OCI-LY1 (cell line): Measurements from ENCODE around the gene SPOCD1.

ENCODE experiments used
- CTCF ChIP-seq: fragments of 200-600 bp; sonication (generic), shearing (Covaris generic); IDR thresholded peaks from 2 replicates; pipeline ENCODE4 v1.5.1; 2017; ENCODE audit warnings: mild to moderate bottlenecking, antibody characterized with exemption, low read length, moderate library complexity, mixed read lengths
- EZH2 ChIP-seq: fragments of 200-600 bp; sonication (generic), shearing (Covaris generic); IDR thresholded peaks from 2 replicates; pipeline ENCODE4 v1.8.0; 2017; ENCODE audit warnings: borderline replicate concordance, mixed run types, mild to moderate bottlenecking, antibody characterized with exemption, low read length, moderate library complexity, mixed read lengths

GRCh38 chr1:31788825-31789256 lies 27.0 kb downstream of the SPOCD1 start:
- TF ChIP-seq CTCF (no peak), EZH2 (no peak)
